ENCODE results near the gene FRY. TPM values are rescaled to one million over a fixed set of nuclear protein-coding genes. Genes with fewer than 3 reads are reported as not detected.

FRY gene
- total and polyA plus RNA-seq, 8 donors = 5.6 to 27.9 (median 21.1) TPM

- peaks cover 0 to 20% (median 0%) of the 10 kb centered on the region in 3 donors for H3K36me3 ChIP-seq
- H3K4me1 ChIP-seq = no peaks in the 10 kb centered on the region
- H3K27me3 ChIP-seq = no peaks in the 10 kb centered on the region
- DNase-seq = no peak
- no peaks in the 10 kb centered on the region for H3K9me3 ChIP-seq
- H3K4me3 ChIP-seq = no peak overlapping the region
- no peak for ATAC-seq
- intact Hi-C loops (cut with DNase I) = no loop called here
- 95 to 100% methylated on average over 1 of the region's 1 CpG for WGBS, 2 donors
- FAIRE-seq = no peak
- H3K27ac ChIP-seq = no peak overlapping the region
- no peak for TF ChIP-seq CTCF (IDR thresholded peaks at IDR 0.05)
Observed at GRCh38 chr13:32174366-32174765, 142.8 kb downstream of the FRY start.

GRCh38 chr13:32175307-32175706 lies 143.7 kb downstream of the FRY start:
- DNase-seq (no peak), FAIRE-seq (no peak), ATAC-seq (no peak)
- 72% methylated on average over 6 of the region's 6 CpGs for WGBS, 2 donors
- Histone ChIP-seq H3K27ac (no peak overlapping the region), H3K27me3 (no peaks in the 10 kb centered on the region), H3K4me1 (no peaks in the 10 kb centered on the region), H3K9me3 (no peaks in the 10 kb centered on the region), H3K36me3 (peaks cover 0 to 24% (median 0%) of the 10 kb centered on the region in 3 donors), H3K4me3 (no peak overlapping the region)
- intact Hi-C loops (cut with DNase I) = no loop called here
- no peak for TF ChIP-seq CTCF (IDR thresholded peaks at IDR 0.05)

- no peak overlapping the region for H3K27ac ChIP-seq
- peak in 3 of 4 donors; percentile 47 to 67 (median 49) for ATAC-seq
- intact Hi-C loops (cut with DNase I) = no loop called here
- H3K4me1 ChIP-seq = no peaks in the 10 kb centered on the region
- no peaks in the 10 kb centered on the region for H3K27me3 ChIP-seq
- H3K9me3 ChIP-seq = no peaks in the 10 kb centered on the region
- no peak overlapping the region for H3K4me3 ChIP-seq
- H3K36me3 ChIP-seq = peaks cover 0 to 20% (median 0%) of the 10 kb centered on the region in 3 donors
- TF ChIP-seq CTCF (IDR thresholded peaks at IDR 0.05) = no peak
- DNase-seq = no peak
- no peak for FAIRE-seq
- WGBS, 2 donors = 41 to 48% methylated on average over 2 of the region's 2 CpGs
Observed at GRCh38 chr13:32175943-32176342, 144.4 kb downstream of the FRY start.

- 56 to 65% methylated on average over 1 of the region's 1 CpG for WGBS, 2 donors
- ATAC-seq (no peak), DNase-seq (no peak), FAIRE-seq (no peak)
- intact Hi-C loops (cut with DNase I) = no loop called here
- no peak for TF ChIP-seq CTCF (IDR thresholded peaks at IDR 0.05)
- Histone ChIP-seq H3K4me3 (no peak overlapping the region), H3K27ac (no peak overlapping the region), H3K4me1 (no peaks in the 10 kb centered on the region), H3K9me3 (no peaks in the 10 kb centered on the region), H3K36me3 (peaks cover 0 to 20% (median 0%) of the 10 kb centered on the region in 3 donors), H3K27me3 (no peaks in the 10 kb centered on the region)
Observed at GRCh38 chr13:32176696-32177095, 145.1 kb downstream of the FRY start.

GRCh38 chr13:32178763-32179162 lies 147.2 kb downstream of the FRY start:
- Histone ChIP-seq H3K27me3 (no peaks in the 10 kb centered on the region), H3K36me3 (peaks cover 0 to 11% (median 0%) of the 10 kb centered on the region in 3 donors), H3K4me3 (no peak overlapping the region), H3K9me3 (no peaks in the 10 kb centered on the region), H3K27ac (no peak overlapping the region), H3K4me1 (no peaks in the 10 kb centered on the region)
- intact Hi-C loops (cut with DNase I) = no loop called here
- FAIRE-seq (no peak), DNase-seq (no peak), ATAC-seq (no peak)
- no peak for TF ChIP-seq CTCF (IDR thresholded peaks at IDR 0.05)
- WGBS, 2 donors = 93 to 97% methylated on average over 5 of the region's 5 CpGs
